ENCODE data around the gene UNC5C.
"Not testable (repeated sequence)": the region's sequence is repeated elsewhere in the genome, so short reads cannot be mapped to it uniquely, and the experiment has no call there.

The UNC5C gene

DNA sequence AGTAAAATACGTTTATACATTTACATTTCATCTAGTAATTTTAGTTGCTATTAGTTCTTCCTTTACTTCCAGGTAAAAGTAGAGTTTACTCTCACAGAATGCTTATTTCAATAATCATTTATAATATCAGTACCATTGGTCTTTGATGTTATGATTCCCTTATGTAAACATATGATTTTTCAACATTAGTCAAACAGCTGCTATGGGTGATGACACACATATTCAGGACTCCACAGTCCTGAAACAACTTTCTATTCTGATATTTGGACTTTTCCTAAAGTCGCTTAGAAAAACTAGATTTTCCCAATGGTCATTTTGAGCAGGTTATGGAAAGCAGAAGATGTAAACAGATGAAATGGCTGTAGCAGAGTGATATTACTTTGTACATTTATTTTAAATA lies 369.8 kb downstream of the UNC5C start:
- DNase-seq (ENCODE audit: low read depth), result no peak

DNA sequence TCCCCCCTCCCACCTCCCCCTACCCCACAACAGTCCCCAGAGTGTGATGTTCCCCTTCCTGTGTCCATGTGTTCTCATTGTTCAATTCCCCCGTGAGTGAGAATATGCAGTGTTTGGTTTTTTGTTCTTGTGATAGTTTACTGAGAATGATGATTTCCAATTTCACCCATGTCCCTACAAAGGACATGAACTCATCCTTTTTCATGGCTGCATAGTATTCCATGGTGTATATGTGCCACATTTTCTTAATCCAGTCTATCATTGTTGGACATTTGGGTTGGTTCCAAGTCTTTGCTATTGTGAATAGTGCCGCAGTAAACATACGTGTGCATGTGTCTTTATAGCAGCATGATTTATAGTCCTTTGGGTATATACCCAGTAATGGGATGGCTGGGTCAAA lies 377.4 kb downstream of the UNC5C start:
- not testable (repeated sequence) for DNase-seq (ENCODE audit: low read depth)

DNA sequence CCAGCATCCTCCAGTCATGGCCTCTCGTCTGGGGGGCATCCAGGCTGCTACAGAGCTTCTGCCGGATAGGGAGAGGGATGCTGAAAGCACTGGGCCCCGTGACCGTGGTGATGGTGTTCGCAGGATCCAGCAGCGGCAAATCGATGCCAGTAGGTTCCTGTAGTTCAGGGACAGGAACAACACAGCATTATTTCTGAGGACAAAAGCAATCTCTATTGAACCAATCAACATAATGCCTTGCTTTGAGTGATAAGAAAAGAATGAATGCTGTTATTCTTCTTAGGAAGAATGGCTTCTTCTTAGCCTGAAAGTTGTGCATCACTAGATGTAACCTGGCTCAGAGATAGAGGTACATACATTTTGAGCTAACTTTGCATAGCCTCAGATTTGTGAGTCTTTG lies 378.6 kb downstream of the UNC5C start:
- DNase-seq (ENCODE audit: low read depth), result no peak

DNA sequence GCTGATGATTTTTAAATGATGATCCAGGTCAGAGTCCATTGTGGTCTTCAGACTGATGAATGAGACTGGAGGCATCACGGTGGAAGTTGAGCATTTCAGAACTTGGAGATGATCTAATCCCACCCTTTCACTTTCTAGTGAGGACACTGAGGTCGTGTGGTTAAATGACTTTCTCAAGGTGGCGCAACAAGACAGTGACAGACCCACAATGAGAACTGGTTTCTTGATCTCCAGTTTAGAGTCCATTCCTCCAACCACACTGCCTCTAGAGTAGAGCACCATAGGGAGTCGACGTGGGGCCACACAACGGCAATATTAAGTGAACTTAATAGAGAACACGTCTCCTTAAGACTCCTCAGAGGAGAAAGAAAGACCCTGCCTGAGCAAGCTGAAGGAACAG lies 381.0 kb downstream of the UNC5C start:
- DNase-seq (ENCODE audit: low read depth), result no peak

DNA sequence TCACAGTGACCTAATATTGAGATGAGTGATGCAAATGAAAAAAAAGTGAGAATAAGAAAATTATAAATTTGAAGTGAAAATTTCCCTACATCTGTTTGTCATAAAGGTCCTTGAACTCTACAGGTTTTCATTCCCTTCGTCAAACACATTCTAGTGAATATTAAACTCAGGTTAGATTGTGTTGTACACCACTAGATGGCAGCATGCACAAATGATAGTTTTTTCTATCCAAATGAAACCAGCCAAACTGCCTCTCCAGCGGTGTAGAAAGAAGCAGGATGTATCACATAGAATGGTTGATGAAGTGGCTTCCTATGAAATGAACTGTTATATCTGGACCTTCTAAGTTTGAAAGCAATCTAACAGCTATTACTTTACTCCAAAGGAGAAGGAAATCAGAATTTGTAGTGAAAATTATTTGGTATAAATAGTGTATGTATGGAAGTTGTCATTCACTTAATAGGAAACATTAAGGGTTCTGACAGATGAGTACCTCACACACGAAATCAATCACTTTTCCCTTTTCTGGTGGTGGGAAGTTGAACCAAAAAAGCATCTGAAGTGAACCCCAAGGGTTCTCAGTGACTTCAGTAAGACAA lies 382.7 kb downstream of the UNC5C start:
- peak; percentile 13 for DNase-seq (ENCODE audit: low read depth)

DNA sequence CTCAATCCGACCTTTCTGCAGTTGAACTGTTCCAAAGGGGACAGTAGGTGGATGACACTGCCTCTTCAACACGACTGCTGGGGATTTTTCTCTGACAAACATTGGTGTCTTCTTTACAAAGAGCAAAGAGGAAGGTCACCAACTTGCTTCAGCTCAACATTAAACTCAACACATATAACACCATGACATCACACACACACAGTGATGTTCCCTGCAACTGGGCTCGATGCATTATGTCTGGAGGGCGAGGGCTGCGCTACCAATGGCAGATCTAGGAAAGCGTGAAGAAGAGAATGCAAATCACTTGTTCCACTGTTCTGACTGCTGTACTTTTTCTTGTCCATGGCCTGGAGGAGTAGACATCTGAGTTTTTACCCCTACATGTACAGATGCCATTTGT lies 385.9 kb downstream of the UNC5C start:
- DNase-seq (ENCODE audit: low read depth), result no peak

DNA sequence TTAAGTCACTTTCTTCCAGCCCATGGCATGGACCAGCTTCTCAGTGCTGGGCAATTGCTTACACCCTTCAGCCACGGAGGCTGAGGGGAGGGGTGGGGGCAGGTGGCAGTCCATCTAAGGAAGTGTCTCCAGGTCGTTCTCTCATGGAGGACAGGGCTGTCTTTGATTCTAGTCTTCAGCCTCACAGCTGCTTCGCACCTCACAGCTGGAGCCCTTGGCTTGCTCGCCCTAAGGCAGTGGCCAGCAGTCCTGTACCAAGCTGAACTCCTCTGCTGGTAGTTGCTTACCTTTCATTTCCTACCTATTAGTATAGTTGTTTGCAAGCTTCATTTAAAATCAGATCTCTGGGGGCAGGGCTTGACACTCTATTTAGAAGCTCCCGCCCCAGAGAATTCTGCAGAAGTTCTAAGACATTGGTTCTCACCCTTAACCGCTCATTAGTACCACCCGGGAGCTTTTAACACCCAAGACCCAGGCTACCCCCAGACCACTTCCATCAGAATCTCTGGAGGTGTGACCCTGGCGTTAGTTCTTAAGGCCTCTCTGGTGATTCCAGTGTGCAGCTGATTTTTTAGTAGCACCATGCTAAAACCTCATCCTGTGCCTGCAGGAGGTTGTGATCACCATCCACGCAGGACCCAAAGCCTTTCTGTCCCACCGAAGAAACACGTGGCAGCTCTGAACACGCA lies 386.8 kb downstream of the UNC5C start:
- DNase-seq (ENCODE audit: low read depth), result no peak

DNA sequence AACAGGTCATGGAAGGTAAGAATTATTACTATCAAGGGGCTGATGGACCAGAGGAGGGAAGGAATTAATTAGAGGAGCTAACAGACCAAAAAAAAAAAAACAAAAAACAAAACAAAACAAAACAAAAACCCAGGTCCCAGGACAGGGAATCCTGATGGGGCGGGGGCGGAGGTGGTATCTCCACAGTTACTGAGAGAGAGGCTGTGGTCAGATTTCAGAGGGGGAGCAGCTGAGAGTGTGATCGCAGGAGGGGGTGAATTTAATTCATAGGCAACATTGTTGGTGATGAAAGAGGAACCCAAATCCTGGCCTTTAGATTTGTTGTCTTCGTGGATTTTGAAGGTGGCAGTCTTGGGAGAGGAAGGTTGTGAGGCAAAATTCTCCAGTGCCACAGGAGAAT lies 389.4 kb downstream of the UNC5C start:
- DNase-seq (ENCODE audit: low read depth), result no peak

DNA sequence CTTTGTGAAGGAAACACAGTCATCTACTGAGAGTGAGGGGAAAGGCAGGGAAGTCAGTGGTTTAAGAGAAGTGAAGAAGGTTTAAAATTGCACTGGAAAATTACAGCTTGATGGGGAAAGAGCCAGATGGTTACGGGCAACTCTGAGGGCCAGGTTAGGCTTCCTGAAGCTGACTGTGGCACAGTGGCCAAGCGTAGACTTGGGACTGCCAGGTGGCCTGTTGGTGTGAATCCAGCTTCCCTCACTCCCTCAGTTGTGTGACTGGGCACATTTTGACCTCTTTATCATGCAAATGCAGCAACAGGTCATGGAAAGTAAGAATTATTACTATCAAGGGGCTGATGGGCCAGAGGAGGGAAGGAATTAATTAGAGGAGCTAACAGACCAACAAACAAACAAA lies 390.1 kb downstream of the UNC5C start:
- DNase-seq (ENCODE audit: low read depth), result no peak

DNA sequence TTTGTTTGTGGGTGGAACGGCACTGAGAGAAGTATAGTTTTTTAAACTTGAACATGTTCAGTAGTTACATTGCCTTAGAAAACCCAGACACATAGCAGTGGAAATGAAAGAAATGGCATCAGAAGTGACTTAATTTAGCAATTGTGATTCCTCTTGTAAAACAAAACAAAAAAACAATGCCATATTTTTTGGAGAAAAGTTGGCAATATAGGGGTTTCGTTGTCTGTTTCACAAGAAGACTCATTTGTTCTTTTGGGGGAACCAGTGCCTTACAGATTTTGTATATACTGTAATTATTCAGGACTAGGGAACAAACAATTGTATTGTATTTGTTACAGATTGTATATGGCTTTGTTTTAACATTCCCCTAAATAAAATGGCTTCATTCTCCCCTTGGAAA lies 390.7 kb downstream of the UNC5C start:
- DNase-seq (ENCODE audit: low read depth), result no peak

DNA sequence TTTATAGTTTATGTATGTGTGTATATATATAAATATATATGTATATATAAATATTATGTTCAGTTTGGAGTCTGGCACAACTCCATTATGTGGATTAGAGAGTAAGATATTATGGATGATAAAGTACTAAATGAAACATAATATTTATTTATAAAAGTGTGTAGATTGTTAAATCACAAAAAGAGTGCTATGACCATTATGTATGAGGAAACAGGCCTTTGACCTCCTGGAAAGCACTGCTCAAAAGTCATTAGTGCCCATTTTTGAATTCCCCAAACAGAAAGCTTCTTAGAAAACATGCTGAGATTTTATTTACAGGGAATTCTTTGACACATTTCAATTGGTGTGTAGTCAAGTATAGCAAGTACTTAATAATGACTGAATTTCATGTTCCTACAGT lies 391.2 kb downstream of the UNC5C start:
- DNase-seq (ENCODE audit: low read depth), result no peak

DNA sequence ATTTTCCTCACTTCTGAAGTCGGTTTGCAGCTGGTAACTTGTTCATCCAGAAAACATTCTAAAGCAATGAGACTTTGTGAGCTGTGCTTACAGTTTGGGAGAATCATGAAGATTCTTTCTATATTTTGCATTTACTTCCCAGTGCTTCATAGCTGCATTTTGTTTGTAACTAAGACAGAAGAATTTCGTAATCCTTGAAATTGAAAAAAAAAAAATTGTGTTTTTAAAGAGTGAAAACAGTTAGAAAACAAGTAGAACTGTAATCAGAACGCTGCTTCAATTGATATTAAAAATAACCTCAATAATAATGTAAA lies 392.4 kb downstream of the UNC5C start:
- no peak for DNase-seq (ENCODE audit: low read depth)

DNA sequence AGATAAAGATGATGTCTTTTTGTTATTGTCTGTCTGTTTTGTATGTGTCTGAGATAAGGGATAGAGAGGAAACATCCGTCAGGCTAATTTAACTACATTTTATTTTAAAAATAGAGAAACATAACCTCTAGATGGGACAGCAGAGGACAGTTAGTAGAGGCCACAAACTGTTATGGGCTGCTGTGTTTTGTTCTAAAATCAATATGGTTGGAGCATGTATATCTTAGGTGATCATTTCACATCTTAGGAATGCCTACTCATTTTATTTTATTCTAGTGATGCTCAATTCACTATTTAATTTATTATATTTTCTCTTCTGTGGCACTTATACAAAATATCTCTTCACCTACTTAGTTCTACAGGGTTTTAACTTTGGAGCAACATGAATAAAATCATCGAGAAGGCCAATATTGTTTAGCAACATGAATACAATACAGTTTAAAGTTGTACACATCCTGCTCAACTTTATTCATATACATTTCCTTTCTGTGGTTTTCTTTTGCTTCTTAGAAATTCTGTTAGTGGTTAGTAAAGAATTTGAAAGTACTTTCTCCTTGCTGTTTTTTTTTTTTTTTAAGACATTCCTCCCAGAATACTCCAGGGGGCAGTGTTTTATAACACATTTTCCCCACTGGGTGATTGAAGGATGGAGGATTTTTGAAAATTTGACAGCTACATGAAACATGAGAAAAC lies 392.9 kb downstream of the UNC5C start:
- no peak for DNase-seq (ENCODE audit: low read depth)

DNA sequence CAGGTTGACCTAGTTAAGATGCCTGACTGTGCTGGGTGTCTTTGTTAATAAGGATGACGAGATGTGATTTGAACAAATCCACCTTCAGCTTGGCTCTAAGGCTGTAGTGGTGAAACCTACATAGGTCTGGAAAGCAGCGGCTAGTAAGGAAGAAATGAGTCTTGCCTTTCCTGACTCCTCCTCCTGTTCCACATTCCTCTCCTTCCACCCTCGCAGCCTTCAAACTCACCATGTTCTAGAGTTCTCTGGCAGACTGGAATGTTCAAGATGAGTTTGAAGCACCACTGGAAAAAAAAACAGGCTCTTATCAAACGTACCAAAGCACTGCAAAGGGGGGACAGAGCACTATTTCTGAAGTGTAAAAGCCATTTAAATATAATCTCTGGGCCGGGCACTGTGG lies 395.6 kb downstream of the UNC5C start:
- DNase-seq (ENCODE audit: low read depth), result no peak

DNA sequence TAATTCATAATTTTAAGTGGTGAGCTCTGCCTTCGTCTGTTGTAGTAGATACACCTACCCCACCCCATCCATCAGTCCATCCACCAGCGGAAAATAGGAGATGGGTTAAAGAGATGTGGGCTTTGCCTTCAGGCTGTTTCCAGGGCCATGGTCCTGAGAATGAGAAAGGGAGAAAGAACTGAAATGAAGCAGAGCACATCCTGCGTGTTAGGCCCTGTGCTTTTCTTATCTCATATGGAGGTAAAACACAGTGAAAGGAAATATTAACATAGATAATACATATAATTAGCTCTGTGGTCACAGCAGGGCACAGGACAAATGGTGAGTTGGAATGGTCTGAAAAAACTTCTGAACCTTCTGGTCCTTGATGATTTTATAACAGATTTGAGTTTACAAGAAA lies 397.5 kb downstream of the UNC5C start:
- DNase-seq (ENCODE audit: low read depth), result no peak

DNA sequence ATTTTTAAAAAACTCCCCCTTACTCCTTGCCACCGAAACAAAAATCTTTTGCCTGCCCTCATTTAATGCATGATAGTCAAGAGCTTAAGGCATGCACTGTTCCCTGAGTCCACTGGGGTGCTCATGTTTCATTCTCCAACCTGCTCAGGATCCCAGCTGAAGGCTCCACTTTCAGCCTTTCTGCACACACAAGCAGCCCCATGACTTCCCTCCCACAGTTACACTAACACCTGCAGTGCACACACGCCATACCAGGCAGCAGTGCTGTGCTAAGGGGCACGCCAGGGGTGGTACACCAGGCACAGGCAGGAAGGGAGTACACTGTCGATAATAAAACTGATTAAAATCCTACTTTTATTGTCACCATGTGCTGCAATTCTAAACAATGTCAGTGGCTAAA lies 405.8 kb downstream of the UNC5C start:
- DNase-seq (ENCODE audit: low read depth), result no peak

DNA sequence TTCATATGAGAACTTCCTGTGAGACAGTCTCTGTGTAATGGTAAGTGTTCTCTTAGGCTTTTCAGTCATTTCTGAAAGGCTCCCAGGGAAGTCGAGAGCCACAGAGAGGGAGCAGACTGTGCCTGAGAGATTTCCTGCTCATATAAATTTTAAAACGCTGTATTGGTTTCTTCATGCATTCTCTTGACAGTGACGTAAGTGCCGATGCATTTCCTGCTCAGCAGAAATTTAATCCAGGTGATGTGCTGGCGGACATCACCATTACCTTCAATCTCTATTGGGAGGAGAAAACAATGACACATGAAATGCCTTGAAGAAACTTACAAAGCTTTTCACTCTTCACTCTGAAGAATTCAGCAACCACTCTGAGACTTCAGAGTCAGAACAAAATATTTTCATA lies 407.4 kb downstream of the UNC5C start:
- no peak for DNase-seq (ENCODE audit: low read depth)

DNA sequence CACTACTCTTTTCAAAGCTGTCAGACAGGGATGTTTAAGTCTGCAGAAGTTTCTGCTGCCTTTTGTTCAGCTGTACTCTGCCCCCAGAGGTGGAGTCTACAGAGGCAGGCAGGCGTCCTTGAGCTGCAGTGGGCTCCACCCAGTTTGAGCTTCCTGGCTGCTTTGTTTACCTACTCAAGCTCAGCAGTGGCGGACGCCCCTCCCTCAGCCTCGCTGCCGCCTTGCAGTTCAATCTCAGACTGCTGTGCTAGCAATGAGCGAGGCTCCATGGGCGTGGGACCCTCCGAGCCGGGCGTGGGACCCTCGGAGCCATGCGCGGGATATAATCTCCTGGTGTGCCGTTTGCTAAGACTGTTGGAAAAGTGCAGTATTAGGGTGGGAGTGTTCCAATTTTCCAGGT lies 409.3 kb downstream of the UNC5C start:
- DNase-seq (ENCODE audit: low read depth), result not testable (repeated sequence)

DNA sequence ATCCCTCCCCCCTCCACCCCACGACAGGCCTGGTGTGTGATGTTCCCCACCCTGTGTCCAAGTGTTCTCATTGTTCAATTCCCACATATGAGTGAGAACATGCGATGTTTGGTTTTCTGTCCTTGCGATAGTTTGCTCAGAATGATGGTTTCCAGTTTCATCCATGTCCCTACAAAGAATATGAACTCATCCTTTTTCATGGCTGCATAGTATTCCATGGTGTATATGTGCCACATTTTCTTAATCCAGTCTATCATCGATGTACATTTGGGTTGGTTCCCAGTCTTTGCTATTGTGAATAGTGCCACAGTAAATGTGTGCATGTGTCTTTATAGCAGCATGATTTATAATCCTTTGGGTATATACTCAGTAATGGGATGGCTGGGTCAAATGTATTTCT lies 414.8 kb downstream of the UNC5C start:
- DNase-seq (ENCODE audit: low read depth), result not testable (repeated sequence)

DNA sequence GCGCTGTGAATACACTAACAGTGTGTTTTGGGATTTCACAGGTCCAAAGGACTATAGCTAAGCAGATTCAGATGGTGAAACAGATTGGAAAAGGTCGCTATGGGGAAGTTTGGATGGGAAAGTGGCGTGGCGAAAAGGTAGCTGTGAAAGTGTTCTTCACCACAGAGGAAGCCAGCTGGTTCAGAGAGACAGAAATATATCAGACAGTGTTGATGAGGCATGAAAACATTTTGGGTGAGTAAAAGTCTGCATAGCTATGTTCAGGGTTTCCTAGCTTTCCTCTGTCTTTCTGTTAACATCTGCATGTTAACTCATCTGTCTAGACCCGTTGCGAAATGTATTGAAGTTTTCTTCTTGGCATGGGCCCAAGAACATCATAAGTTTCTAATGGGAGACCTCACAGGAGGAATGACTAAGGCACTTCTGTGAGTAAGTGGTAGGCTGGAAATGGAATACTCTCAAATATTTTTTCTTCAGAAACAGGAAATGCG lies 418.9 kb downstream of the UNC5C start:
- no peak for DNase-seq (ENCODE audit: low read depth)

DNA sequence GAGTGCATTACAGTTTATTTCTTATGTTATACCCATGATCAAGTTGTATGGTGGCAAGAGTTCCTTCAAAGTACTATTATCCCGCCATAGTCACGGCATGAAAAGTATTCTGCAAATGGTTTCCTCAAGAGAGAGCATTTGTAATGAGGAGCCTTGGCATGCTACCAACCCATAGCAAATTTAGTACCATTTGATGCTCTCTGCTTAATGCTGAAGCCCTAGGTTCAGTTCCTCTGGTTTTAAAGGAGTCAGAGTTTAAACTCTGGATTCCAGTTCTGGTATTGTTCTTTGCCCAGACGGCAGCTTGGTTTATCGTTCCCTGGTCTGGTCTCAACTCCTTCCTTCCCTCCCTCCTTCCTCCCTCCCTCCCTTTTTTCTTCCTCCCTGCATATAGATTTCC lies 419.7 kb downstream of the UNC5C start:
- DNase-seq (ENCODE audit: low read depth), result no peak

DNA sequence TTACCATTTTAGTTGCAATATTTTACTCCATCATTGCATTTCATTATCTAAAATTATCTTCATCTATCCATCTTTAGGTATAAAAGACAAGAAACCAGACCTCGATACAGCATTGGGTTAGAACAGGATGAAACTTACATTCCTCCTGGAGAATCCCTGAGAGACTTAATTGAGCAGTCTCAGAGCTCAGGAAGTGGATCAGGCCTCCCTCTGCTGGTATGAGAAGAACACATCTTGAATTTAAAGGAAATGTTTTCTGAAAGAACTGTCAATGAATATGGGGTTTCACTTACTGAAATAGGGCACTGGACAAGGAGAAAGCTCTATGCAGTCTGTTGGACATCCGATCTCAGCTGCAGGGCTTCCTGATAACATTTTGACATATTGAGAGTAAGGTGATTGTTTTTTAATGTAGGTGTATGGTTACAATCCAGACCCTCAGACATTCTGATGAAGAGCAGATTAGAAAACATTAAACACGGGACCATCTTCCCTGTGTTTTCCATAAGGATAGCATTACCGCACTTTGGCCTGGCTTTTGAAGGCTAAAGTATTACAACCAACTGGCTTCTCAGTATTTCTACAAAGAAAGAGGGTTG lies 423.8 kb downstream of the UNC5C start:
- DNase-seq (ENCODE audit: low read depth), result no peak

DNA sequence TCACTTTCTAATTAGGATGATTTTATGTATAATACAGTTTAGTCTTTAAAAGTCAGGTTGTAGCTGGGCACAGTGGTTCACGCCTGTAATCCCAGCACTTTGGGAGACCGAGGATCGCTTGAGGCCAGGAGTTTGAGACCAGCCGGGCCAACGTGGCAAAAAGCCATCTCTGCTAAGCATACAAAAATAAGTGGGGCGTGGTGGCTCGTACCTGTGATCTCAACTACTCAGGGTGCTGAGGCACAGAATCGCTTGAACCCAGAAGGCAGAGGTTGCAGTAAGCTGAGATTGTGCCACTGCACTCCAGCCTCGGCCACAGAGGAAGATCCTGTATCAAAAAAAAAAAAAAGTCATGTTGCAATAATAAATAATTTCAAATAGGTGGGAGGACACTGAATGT lies 426.8 kb downstream of the UNC5C start:
- DNase-seq (ENCODE audit: low read depth), result no peak

Measured in activated T-cell treated with anti-CD3 and anti-CD28 coated beads for 24 hours (primary cell).